IgD-negative memory B cell (primary cell): ENCODE data around the gene UROC1. TPM values are rescaled to one million over a fixed set of nuclear protein-coding genes. Genes with fewer than 3 reads are reported as not detected.

ENCODE experiments used
- H3K27ac Mint-ChIP-seq, 3 donors: one replicate each; pipeline ENCODE4 v1.8.0; 2020 to 2022; ENCODE audit warnings: mild to moderate bottlenecking in 3 of 3, mixed read lengths in 3 of 3, moderate library complexity in 1 of 3
- H3K27me3 Mint-ChIP-seq: one replicate; pipeline ENCODE4 v1.8.0; 2021; ENCODE audit warnings: mixed read lengths
- H3K36me3 Mint-ChIP-seq: one replicate; pipeline ENCODE4 v1.8.0; 2020; ENCODE audit warnings: mild to moderate bottlenecking, mixed read lengths
- H3K4me1 Mint-ChIP-seq, 3 donors: one replicate each; pipeline ENCODE4 v1.8.0; 2020 to 2022; ENCODE audit warnings: mixed read lengths in 3 of 3, mild to moderate bottlenecking in 1 of 3
- H3K4me3 Mint-ChIP-seq, 4 donors: one replicate each; pipeline ENCODE4 v1.8.0; 2020 to 2022; ENCODE audit warnings: mild to moderate bottlenecking in 4 of 4, mixed read lengths in 4 of 4, moderate library complexity in 3 of 4
- H3K9me3 Mint-ChIP-seq, 3 donors: one replicate each; pipeline ENCODE4 v1.8.0; 2020 to 2021; ENCODE audit warnings: mixed read lengths in 3 of 3, mild to moderate bottlenecking in 1 of 3
- polyA plus RNA-seq: library from polyadenylated mRNA; unstranded; fragments of 300-500 nt; fragmentation: Illumina TruSeq; gene quantifications from one replicate; pipeline ENCODE4 v1.2.3, GENCODE V29; 2021

Gene UROC1
- polyA plus RNA-seq, 1 donor from 2014 or later: not detected

DNA sequence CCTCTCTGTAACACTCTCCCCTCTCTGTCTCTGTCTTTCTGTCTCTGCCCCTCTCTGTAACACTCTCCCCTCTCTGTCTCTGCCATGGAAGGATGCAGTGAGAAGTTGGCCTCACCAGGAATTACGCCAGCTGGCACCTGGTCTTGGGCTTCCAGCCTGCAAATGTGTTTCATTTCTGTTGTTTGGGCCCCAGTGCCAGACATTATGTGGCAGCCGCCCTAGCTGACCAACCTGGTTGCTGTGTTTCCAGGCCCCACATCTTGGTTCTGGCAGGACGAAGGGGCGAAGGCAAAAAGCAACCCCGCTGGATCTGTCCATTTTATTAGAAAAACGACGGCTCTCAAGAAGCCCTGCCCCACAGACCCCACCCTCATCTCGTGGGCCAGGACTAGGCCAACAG lies 36.7 kb downstream of the UROC1 start:
- no peak overlapping the region for H3K27ac Mint-ChIP-seq
- H3K4me3 Mint-ChIP-seq: no peak overlapping the region
- H3K4me1 Mint-ChIP-seq: peaks cover 0 to 6% (median 0%) of the 10 kb centered on the region in 3 donors
- H3K27me3 Mint-ChIP-seq: no peaks in the 10 kb centered on the region
- H3K36me3 Mint-ChIP-seq: peaks cover 3% of the 10 kb centered on the region
- no peaks in the 10 kb centered on the region for H3K9me3 Mint-ChIP-seq

DNA sequence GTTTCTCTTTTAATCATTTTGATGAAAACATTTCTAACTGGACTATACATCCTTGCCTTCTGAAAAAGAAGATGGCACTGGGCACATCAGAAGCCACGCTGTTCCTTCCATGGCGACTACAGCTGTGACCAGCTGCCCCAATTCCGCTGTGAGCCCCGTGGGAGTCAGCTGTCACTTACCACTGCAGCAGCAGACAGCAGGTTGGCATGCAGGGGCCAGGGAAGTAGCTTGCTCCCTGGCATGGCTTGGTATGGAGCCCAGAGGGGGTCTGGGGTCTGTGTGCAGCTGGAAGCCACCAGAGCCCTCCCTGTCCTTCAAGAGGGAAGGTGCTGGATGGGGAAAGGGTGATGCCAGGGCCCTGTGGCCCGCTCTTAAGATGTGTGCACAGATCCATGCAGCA lies 37.4 kb downstream of the UROC1 start:
- H3K27ac Mint-ChIP-seq: peak overlapping the region in 1 of 3 donors; percentile 3
- no peaks in the 10 kb centered on the region for H3K9me3 Mint-ChIP-seq
- H3K36me3 Mint-ChIP-seq: peaks cover 3% of the 10 kb centered on the region
- H3K4me1 Mint-ChIP-seq: peaks cover 0 to 6% (median 0%) of the 10 kb centered on the region in 3 donors
- no peaks in the 10 kb centered on the region for H3K27me3 Mint-ChIP-seq
- no peak overlapping the region for H3K4me3 Mint-ChIP-seq

DNA sequence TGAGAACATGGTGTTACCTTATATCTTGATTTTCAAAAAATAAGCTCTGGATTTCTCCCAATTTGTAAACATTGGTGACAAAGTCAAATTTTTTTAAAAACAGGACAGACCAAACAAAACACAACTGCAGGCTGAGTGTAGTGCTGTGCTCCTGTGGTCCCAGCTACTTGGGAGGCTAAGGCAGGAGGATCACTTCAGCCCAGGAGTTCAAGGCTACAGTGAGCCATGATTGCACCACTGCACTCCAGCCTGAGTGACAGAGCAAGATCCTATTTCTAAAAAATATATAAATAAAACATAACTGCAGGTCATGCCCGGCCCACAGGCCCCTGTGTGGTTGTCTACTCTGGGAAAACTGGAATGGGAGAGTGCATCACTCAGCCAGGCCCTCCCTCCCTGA lies 37.9 kb downstream of the UROC1 start:
- H3K4me1 Mint-ChIP-seq: peaks cover 0 to 7% (median 1%) of the 10 kb centered on the region in 3 donors
- H3K4me3 Mint-ChIP-seq: peak overlapping the region in 1 of 4 donors; percentile 19
- H3K36me3 Mint-ChIP-seq: peaks cover 3% of the 10 kb centered on the region
- no peaks in the 10 kb centered on the region for H3K9me3 Mint-ChIP-seq
- H3K27ac Mint-ChIP-seq: no peak overlapping the region
- H3K27me3 Mint-ChIP-seq: no peaks in the 10 kb centered on the region

DNA sequence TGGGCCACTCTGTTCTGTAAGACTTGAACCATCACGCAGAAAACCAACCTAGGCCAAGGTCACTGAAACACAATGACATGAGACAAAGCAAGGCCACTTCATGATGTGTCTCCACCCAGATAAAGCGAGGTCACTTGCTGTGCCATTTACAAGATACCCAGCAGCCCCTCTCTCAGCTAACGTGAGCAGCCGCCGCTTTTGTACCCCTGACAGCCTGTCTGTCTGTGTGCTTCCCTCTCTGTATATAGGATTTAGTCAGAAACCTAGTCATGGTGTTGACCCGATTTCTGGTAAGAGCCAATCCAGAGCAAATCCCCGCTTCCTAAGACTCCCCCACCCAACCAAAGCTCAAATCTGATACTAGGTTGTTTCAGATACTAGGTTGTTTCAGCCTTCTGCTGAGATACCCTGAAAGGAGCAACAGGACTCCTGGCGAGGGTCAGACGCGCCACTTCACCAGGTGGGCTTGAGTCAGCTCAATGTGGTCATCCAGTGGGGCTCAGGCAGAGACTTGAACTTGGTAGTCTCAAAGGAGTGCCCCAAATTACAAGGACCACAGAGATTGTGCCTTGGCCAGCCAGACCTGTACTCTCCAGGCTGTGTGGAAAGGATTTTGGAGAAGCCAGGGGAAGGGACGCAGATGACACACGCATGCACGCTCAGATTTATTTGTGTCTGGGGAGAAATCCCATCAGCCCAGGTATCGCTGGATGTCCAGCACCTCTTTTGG lies 38.8 kb downstream of the UROC1 start:
- peak overlapping the region in 1 of 4 donors; percentile 19 for H3K4me3 Mint-ChIP-seq
- H3K27me3 Mint-ChIP-seq: no peaks in the 10 kb centered on the region
- peak overlapping the region in 2 of 3 donors; percentile 25 to 67 for H3K27ac Mint-ChIP-seq
- no peaks in the 10 kb centered on the region for H3K9me3 Mint-ChIP-seq
- peaks cover 5 to 15% (median 6%) of the 10 kb centered on the region in 3 donors for H3K4me1 Mint-ChIP-seq
- peaks cover 3% of the 10 kb centered on the region for H3K36me3 Mint-ChIP-seq

DNA sequence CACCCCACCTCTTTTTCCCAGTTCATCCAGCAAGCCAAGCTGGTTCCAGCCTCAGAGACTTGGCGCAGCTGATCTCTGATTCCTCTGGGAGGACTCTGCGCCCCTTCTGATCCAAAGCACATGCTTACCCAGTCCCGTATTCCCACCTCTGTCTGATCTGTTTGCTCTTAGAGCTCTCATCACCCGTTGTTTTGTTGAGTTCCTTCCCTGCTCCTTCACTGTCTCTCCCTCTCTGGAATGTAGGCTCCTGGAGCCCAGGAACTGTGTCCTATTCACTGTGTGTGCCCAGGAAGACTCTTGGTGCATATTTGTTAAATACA lies 40.6 kb downstream of the UROC1 start:
- Mint-ChIP-seq H3K27ac (peak overlapping the region in 2 of 3 donors; percentile 67 to 83), H3K4me3 (peak overlapping the region in 3 of 4 donors; percentile 19 to 76 (median 31)), H3K4me1 (peaks cover 23 to 27% (median 23%) of the 10 kb centered on the region in 3 donors), H3K9me3 (no peaks in the 10 kb centered on the region), H3K27me3 (peaks cover 2% of the 10 kb centered on the region), H3K36me3 (peaks cover 3% of the 10 kb centered on the region)

DNA sequence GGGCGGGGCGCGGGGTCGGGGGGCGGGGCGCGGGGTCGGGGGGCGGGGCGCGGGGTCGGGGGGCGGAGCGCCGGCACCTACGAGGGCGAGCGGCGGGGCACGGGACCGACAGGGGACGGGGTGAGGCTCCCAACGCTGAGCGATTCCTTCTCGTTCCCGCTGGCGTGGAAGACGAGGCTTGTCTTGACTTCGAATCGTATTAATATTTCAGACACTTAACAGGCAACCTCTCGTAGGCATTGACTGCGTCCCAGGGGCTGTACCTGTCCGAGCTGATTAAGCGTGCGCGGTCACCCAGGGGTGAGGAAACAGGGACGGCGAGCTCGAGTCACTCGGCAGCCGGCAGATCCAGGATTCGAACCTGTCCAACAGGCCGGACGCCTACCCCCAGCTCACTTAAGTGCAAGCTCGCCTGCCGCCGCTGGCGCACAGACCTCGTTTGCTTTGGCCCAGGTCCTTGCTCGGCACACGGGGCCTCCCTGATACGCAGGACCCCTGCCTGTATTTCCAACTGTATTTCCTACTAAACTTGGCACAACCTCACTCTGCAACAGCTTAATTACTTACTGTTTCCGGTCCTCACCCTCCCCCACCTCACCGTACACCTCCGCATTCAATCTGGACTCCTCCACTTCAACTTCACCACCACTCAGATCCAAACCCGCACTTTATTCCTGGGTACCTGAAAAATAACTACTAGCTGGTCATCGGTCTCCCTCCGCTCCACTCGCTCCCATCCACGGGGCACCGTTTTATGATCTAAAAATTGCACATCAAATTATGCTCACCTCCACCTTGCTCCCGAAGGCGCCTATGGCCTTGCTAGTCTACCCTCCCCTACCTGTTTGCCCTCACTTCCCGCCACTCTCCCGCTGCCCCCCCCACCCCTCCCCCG lies 41.2 kb downstream of the UROC1 start:
- peak overlapping the region; percentile 19 to 89 (median 82) for H3K4me3 Mint-ChIP-seq
- peak overlapping the region; percentile 67 to 94 (median 83) for H3K27ac Mint-ChIP-seq
- no peaks in the 10 kb centered on the region for H3K9me3 Mint-ChIP-seq
- H3K4me1 Mint-ChIP-seq: peaks cover 23 to 27% (median 23%) of the 10 kb centered on the region in 3 donors
- peaks cover 2% of the 10 kb centered on the region for H3K27me3 Mint-ChIP-seq
- H3K36me3 Mint-ChIP-seq: peaks cover 3% of the 10 kb centered on the region

DNA sequence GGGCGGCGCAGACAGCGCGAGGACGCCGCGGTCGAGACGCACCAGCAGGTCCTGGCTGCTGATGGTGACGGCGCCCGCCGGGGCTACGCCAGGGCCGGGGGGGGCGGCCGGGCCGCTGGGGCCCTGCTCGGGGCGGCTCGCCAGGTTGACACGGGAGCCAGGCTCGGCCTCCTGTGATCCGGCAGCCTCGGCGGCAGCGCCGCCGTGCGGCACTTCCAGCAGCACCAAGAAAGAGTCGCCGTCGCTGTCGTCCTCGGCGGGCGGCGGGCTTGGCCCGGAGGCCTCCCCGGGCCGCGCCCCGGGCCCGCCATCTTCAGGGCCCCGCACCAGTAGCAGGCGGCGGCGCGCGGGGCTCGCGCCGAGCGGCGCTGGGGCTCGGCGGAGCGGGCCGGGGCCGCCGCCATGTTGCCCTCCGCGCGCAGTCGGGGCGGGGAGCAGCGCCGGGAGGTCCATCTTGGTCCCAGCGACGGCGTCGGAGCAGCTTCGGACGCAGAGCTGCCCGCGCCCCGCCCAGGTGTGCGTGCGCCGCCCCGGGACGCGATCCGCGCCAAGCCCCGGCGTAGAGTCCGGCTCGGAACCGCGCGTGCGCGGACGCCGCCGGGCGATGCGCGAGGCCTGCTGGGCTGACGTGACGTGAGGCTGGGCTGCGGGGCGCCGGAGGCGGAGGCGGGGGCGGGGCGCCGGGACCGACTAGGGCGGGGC lies 42.0 kb downstream of the UROC1 start, which contains the start of gene ZXDC:
ZXDC (minus strand) TSS at position 479 of the 702 bp plus-strand sequence; CDS start at position 453, 26 bp downstream.
- Mint-ChIP-seq H3K4me1 (peaks cover 23 to 27% (median 26%) of the 10 kb centered on the region in 3 donors), H3K27me3 (peaks cover 2% of the 10 kb centered on the region), H3K4me3 (peak within 1 kb of the TSS; percentile 84 to 95 (median 90)), H3K36me3 (peaks cover 3% of the 10 kb centered on the region), H3K9me3 (no peaks in the 10 kb centered on the region), H3K27ac (peak within 1 kb of the TSS; percentile 67 to 94 (median 83))

DNA sequence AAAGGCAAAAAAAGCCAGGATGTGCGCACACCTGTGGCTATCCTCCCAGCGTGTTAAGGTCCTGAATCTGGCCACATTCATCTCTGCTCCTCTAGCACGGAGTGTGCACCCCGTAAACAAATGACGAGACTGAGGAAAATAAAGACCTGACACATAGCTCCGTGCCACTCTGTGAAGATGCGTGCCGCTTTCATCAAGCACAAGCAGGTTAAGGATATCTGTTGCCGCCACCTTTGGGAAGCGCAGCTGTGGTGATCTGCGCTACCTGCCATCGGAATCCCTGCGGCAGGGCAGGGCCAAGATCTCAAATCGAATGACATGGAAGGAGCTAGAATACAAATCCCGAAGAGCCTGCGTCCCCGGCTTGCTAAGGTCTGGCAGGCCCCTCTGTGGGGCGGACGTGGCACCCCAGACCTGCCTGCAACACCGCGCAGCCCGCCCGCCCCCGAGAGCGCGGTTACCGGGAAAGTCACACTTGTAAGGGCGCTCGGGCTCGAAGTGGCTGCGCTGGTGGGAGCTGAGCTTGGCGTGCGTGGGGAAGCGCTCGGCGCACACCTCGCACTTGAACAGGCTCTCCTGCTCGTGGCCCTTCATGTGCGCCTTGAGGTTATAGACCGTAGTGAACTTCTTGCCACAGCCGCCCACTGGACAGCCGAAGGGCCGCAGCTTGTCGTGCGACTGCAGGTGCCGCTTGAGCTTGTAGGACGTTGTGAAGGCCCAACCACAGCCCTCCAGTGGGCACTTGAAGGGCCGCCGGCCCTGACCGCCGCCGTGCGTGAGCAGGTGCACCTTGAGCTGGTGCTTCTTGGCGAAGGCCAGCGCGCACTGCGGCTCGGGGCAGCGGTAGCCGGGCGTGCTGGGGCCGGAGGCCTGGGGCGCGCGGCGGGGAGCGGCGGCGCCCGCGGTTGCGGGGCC lies 42.8 kb downstream of the UROC1 start:
- peaks cover 3% of the 10 kb centered on the region for H3K36me3 Mint-ChIP-seq
- peaks cover 23 to 27% (median 26%) of the 10 kb centered on the region in 3 donors for H3K4me1 Mint-ChIP-seq
- H3K4me3 Mint-ChIP-seq: peak overlapping the region; percentile 84 to 95 (median 90)
- H3K9me3 Mint-ChIP-seq: no peaks in the 10 kb centered on the region
- peak overlapping the region; percentile 35 to 92 (median 68) for H3K27ac Mint-ChIP-seq
- peaks cover 2% of the 10 kb centered on the region for H3K27me3 Mint-ChIP-seq

DNA sequence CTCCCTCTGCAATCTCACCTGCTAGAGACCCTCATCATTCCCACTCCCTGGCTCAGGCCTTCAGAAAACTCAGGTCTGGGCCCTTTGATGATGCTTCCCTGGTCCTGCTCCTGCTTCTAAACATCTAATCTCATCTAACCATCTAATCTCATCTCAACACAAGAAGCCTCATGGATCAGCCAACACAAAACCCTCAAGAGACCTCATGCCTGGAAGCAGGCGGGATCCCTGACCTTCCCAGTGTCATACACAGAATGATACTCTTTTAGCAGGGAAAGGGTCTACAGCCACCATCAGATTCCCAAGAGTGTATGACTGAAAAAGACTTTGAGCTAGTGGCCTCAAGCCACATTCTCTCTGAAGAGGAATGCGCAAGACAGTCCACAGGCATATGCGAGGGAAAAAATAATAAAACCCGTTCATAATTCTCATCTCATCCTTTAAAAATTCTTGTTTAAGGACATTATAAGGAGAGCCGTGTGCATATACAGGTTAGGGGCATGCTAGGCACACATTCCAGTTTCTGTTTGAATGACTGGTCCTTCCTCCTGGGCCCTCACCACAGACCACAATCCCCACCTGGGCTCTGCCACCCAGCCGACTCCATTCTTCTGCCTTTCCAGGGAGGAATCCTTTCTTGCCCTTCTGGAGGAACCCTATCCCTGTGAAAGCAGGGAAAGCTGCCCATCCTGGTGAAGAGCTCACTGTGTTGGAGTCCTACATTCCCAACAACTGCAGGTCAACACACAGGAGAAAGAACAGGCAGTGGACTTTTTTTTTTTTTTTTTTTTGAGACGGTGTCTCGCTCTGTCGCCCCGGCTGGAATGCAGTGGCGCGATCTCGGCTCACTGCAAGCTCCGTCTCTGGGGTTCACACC lies 44.0 kb downstream of the UROC1 start:
- H3K36me3 Mint-ChIP-seq: peaks cover 7% of the 10 kb centered on the region
- H3K4me1 Mint-ChIP-seq: peaks cover 23 to 31% (median 31%) of the 10 kb centered on the region in 3 donors

DNA sequence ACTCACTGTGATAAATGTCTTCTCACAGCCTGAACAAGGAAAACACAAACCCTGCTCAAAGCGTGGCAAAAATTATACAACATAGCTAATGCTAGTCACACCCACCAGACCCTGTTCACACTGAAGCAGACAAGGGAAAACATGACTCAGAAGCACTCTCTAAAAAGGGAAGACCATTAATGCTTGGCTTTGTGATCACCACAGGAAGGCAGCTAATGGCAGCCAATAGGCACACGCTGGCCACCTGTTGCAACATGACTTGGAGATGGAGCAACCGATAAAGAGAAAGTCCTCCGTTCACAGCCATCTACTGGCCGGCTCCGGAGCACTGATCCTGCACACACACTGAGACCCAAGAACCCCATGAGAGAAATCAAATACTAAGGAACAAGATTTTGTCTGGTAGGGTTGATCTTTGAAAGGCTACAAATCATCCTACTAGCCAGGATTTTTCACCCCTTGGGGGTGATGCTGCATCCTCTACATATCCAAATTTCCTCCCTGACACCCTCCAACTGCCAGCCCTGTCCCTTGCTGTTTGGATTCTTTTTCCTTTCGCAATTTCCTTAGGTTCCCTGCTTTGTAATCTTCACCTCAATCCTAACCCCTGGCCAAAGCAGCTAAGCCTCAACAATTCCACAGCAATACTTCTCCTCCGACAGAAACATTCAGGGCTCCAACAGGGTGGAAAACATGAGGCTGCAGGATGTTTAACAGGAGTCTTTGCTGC lies 45.1 kb downstream of the UROC1 start:
- H3K27ac Mint-ChIP-seq: peak overlapping the region in 2 of 3 donors; percentile 38 to 95
- peaks cover 4% of the 10 kb centered on the region for H3K36me3 Mint-ChIP-seq
- no peaks in the 10 kb centered on the region for H3K9me3 Mint-ChIP-seq
- H3K27me3 Mint-ChIP-seq: peaks cover 2% of the 10 kb centered on the region
- H3K4me1 Mint-ChIP-seq: peaks cover 23 to 35% (median 27%) of the 10 kb centered on the region in 3 donors
- peak overlapping the region; percentile 23 to 92 (median 78) for H3K4me3 Mint-ChIP-seq

More for the DNA sequence above, 44.0 kb downstream of the UROC1 start:
- H3K27me3 Mint-ChIP-seq: peaks cover 2% of the 10 kb centered on the region
- H3K9me3 Mint-ChIP-seq: no peaks in the 10 kb centered on the region
- H3K27ac Mint-ChIP-seq: peak overlapping the region; percentile 53 to 95 (median 68)
- H3K4me3 Mint-ChIP-seq: peak overlapping the region; percentile 71 to 95 (median 90)

DNA sequence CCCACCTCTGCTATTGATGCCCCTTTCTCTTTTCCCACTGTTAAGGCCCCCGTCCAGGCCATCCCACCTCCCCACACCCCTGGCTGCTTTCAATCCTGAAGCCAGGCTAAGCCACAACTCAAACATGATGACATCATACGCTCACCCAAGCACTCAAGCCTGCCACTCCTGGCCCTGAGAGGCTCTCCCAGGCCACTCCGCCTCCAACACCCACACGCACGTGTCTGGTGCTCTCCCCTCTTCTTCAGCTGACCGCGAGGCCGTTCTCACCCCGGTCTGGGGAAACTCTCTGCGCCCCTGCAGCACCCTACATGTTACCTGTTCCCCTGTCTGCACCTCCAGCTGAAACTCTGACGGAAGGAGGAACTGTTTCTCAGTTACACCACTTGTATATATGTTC lies 48.1 kb downstream of the UROC1 start:
- peaks cover 20 to 41% (median 24%) of the 10 kb centered on the region in 3 donors for H3K4me1 Mint-ChIP-seq

DNA sequence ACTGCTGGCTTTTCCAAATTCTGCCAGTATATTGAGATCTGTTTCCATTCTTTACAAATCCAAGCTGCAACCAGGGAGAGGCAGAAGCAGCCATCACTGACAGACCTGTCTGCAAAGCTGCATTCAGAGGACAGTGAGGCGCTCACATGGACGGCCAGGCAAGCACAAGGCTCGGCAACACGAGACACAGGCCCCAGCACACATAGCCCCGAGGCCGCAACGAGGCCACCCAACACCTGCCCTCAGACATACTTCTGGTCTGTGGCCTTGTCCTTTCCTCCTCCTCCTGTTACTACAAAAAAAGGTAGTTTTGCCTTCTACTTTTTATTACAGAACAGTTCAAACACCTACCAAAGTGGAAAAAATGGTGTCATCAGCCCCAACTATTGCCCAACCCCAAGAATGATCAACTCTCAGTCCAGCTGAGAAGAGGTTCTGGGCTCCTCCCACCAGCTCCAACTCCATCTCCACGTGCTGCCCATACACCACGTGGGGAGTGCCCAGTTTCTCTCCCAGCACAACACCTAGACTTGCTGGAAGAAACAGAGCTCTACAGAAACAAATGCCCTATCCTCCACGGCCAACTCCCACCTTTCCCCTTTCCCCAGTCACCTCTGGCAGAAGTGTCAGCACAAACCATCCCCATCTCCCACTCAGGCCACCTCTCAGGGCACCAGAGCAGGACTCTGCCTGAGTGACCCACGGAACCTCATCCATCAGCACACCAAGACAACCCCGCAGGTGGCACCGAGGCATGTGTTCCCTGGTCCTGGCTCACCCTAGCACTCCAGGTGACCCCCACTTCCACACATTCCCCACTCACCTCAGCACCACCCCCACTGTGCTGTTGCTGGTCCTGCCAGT lies 49.3 kb downstream of the UROC1 start:
- peaks cover 2% of the 10 kb centered on the region for H3K27me3 Mint-ChIP-seq
- peaks cover 8% of the 10 kb centered on the region for H3K36me3 Mint-ChIP-seq
- peak overlapping the region in 1 of 3 donors; percentile 26 for H3K27ac Mint-ChIP-seq
- H3K4me3 Mint-ChIP-seq: no peak overlapping the region
- no peaks in the 10 kb centered on the region for H3K9me3 Mint-ChIP-seq
- H3K4me1 Mint-ChIP-seq: peaks cover 12 to 32% (median 13%) of the 10 kb centered on the region in 3 donors

More for the DNA sequence above, 48.1 kb downstream of the UROC1 start:
- Mint-ChIP-seq H3K27me3 (peaks cover 2% of the 10 kb centered on the region), H3K36me3 (peaks cover 5% of the 10 kb centered on the region), H3K27ac (no peak overlapping the region), H3K9me3 (no peaks in the 10 kb centered on the region), H3K4me3 (peak overlapping the region in 2 of 4 donors; percentile 25)
